Hematopoietic multipotent progenitor cell (in vitro differentiated cells): ENCODE results near the gene CRYZL1. TPM values are rescaled to one million over a fixed set of nuclear protein-coding genes. Genes with fewer than 3 reads are reported as not detected.
"Not testable (repeated sequence)": the region's sequence is repeated elsewhere in the genome, so short reads cannot be mapped to it uniquely, and the experiment has no call there.

Experiments used
- DNase-seq, 3 donors: peaks; one replicate each; pipeline ENCODE4 v3.0.0-alpha.2; 2011 to 2015; ENCODE audit warnings: low read depth in 2 of 3, low spot score in 2 of 3
- total RNA-seq: library from RNA; depleted of rRNA; stranded (reverse); fragments of >200 nt; gene quantifications from one replicate; pipeline ENCODE4 v1.2.3, GENCODE V29; 2012

CRYZL1 gene
- total RNA-seq, result 13.5 TPM

DNA sequence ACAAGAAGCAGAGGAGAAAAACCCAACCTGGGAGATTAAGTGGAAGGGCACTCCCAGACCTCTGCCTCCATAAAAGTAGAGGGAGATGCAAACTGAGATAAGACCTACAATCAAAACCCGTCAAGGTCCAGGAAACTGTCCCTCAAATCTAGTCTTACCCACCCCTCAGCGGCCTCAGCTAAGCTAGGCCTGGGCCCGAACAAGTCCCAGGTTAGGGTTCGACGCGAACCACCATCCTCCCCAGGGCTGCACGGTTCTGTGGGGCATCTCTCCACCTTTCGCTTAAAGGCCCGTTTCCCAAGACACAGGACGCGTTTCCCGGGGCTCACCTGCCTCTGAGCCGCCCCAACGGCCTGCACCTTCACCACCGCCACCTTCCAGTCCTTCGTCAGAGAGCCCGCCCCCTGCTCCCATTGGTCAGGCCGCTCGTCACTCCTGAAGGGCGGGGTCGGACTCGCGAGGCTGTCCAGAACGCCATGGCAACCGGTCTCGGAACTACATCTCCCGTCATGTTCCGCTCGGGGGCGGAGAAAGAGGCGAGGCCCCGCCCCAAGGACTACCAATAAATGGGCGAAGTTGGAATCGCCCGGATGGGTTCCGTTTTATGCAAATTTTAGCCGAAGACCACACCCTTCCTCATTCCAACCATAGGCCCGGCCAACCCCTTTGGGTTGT lies at the start of gene CRYZL1:
CRYZL1 (minus strand) TSS at position 390 of the 675 bp plus-strand sequence. CDS start 10,190 bp downstream, outside the sequence.
- peak; percentile 96 to 100 (median 100) for DNase-seq

DNA sequence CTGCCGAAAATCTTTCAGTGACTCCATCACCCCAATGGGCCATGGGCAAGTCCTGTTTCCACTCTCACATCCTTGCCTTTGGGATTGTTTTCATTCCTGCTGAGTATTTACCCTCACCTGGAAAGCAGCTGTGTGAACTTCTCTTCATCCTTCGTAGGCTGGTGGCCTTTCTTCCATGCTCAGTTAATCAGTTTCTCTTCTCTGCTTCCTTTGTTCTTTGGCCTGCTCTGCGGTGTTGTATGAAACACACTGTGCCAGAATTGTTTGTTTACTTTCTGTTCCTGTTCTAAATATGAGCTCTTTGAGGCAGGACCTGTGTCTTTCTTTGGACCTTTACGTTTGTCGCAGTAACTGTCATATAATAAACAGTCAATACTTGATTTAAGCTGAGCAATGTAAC lies 49.3 kb upstream of the CRYZL1 start:
- no peak for DNase-seq

DNA sequence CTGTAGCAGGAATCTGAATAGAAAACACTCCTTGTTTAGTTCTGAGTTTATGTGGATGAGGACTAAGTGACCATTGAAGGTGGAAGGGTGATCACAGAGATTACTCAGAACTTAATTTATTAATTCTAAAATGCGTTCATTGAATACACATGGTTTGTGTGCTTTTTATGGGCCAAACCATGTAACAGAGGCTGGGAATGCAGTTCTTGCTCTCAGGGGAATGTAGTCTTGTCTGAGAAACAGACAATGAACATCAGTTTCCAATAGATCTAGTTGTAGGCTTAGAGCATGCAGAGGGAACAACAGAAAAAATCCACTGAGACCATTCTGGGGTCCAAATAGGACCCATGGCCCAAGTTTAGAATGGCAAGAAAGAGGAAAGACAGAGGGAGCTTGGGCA lies 46.8 kb upstream of the CRYZL1 start:
- no peak for DNase-seq

DNA sequence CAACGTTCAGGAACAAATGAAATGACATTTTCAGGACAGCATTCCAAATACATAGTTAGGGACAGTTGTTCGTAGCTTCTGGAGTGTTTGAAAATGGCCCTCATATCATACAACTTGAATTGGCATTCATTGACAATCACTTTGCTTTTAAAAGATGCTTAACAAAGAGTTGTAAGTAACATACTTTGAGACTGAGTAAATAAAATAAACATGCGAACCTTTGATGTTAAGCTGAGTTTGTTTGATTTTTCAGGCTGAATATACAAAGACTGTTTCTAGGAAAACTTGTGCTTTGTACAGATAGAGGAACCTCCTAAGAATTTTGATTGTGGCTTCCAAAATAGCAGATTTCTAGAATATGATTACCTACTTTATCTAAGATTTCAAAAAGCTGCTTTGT lies 46.1 kb upstream of the CRYZL1 start:
- no peak for DNase-seq

DNA sequence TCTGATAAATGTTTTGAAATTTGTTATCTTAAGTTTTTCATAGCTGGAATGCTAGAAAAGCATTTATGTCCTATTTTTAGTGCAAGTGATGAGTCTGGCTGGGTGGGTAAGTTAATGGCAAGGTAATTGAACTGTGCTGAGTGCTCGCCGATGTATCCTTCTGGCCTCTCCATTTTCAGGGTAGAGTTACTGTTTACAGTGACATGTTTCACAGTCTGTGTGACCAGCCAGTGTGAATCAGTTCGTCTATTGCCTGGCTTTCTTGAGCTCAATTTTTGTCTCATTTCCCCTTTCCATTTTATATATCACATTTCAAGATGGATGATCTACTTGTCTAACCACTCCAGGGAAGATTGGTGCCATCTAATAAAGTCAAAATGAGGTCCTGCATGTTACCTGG lies 44.8 kb upstream of the CRYZL1 start:
- no peak for DNase-seq

DNA sequence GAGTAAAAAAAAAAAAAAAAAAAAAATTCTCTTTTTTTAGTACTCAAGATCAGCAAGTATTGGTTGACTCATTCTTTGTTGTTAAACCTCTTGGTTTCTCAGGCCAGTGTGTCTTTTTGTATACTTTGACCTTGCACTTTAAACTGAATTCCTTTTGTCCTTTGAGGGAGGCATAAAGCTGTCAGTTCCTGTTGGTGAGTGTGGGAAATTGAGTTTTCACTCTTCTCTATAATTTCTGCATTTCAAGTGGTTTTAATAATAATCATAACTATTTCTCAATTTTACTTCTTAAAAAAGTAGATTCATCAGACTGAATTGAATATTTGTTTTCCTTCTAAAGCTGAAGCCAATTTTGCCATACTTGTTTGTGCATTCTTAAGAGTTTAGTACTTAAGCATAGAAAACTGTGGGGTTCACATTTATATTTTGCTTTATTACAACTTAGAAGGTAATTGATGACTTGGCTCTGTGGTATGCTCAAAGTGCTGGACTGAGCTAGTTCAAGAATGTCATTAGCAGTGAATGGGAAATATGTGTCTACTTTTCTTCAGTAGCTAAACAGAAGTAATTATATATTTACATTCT lies 44.2 kb upstream of the CRYZL1 start:
- no peak for DNase-seq

DNA sequence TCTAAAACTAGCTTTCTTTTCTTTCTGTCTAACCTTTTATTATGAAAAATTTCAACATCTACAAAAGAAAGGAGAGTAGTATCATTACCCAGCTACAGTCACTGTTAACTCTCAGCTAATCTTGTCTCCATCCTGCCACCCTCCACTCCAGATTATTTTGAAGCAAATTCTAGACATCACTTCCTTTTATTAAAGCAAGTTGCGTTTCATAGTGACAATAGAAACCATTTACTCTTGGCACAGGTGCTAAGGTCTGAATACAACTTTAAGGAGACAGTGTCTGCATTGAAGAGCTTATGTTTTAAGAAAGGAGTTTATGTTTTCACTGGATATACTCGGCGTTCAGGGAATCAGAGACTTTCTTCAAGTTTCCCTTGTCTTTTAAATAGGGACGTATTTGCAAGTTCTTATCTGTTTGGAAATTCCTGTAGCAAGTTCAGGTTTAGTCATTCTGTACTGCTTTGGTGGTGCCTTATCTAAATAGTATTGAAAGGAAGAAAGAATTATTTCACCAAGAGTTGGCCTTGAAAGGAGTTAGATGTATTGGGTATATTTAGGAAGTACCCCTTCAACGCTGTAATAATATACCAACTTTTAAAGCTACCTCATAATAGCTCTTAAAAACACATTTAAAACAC lies 43.5 kb upstream of the CRYZL1 start:
- no peak for DNase-seq

DNA sequence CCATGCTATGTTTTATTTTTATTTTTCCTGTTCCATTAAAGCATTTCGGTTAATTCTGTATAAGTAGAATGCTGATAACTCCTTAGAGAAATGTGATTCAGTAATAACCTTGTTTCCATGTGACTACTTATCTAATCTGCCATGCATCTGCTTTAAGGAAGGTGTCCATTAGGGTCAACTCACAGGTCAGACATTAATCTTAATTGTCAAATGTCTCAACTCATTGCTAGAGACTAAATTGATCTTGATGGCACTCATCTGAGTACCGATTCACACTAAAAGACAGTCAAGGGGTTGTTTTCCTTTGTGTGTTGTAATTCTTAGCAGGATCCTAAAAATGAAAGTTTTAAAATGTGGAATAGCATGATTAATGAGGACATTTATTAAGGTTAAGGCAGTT lies 42.5 kb upstream of the CRYZL1 start:
- DNase-seq, result no peak

DNA sequence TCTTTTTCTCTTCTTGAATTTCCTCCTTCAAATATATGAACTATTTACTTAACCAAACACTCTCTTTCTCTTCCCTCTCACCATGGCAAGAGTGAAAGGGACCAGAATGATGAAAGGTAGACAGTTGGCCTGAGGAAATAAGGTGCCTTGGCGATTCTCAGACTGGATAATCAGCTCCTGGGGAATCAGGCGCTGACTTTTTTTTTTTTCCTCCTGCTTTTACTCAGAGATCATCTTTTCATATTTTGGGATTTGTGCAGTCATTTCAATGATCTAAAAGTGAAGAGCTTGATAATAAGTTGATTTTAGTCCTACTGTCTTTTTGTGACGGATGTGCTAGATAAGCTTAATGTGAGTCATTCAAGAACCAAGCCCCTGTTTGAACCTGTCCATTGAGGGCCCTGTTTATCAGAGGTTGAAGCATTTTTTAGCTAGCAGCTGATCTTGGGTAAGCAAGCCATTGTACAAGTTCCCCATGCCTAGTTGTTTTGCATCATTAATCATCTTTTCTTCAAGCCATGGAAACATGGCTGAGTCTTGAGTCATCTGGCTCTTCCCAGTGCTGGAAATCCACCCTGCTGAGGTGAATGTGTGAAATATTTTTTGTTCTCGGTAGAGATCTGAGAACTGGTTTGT lies 41.6 kb upstream of the CRYZL1 start:
- no peak for DNase-seq

DNA sequence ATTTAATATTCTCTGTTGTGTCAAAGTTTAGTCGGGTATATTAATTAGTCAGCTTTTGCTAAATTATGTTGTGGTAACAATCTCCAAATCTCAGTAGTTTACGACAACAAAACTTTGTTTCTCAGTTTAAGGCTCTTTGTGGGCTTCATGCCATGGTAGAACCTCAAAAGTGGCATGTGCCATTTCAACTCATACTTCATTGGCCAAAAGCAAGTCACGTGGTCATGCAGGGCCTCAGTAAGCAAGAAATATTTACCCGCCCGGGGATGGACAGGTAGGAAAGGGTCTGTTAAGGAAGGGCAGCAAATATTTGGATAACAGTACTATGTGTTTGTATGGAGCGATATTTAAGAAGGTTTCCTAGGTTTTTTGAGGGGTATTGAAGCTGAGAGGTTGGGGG lies 39.3 kb upstream of the CRYZL1 start:
- DNase-seq, result no peak

DNA sequence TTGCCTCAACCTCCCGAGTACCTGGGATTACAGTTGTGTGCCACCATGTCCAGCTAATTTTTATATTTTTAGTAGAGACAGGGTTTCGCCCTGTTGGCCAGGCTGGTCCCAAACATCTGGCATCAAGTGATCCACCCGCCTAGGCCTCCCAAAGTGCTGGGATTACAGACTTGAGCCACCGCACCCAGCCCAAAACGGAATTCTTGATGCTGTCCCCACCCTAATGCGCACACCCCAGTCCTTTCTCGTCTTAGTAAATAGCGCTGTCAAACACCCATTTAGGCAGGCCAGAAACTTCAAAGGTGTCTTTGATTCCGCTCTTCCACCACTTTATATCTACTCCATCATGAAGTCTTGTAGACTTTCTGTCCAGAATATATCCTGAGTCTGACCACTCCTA lies 35.9 kb upstream of the CRYZL1 start:
- no peak for DNase-seq

DNA sequence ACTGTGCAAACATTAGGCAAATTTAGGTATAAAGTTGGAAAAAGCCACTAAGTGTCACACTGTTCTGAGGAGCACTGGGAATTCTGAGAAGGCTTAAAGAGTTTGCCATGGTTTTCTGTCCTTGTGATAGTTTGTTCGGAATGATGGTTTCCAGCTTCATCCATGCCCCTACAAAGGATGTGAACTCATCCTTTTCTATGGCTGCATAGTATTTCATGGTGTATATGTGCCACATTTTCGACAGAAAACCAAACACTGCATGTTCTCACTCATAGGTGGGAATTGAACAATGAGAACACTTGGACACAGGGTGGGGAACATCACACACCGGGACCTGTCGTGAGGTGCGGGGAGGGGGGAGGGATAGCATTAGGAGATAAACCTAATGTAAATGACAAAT lies 35.1 kb upstream of the CRYZL1 start:
- not testable (repeated sequence) for DNase-seq

DNA sequence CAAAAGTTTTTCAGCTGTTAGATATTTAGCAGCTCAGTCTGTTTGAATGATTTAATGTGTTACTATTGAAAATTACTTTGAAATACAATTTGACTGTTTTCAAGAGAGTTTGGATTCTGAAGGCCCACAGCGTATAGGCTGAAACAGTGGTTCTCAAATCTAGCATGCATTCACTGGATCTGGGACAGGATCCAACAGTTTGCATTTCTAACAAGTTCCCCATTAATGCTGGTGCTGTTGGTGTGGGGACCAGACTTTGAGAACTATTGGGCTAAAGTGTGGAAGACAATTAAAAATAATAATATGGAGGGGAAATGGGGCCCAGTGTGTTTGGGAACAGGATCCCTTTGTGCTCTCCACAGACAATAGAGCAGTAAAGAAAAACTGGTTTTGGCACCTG lies 32.7 kb upstream of the CRYZL1 start:
- no peak for DNase-seq

DNA sequence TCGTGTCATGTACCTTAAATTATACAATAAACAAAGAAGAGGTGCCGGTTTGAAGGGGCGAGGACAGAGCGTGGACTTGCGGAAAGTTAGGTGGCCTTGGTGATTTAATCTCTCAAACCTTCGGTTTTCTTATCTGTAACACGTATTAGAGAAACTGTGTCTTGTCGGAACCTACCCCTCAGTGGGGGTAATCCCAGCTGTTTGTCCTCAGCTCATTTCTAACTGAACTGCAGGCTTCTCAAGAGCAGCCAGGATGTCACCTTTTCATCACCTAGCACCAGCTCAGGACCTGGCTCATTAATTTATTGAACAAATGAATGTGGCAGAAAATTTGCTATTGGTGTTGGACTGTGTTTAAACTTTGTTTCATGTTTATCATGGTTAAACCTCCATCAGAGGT lies 31.9 kb upstream of the CRYZL1 start:
- DNase-seq, result no peak

DNA sequence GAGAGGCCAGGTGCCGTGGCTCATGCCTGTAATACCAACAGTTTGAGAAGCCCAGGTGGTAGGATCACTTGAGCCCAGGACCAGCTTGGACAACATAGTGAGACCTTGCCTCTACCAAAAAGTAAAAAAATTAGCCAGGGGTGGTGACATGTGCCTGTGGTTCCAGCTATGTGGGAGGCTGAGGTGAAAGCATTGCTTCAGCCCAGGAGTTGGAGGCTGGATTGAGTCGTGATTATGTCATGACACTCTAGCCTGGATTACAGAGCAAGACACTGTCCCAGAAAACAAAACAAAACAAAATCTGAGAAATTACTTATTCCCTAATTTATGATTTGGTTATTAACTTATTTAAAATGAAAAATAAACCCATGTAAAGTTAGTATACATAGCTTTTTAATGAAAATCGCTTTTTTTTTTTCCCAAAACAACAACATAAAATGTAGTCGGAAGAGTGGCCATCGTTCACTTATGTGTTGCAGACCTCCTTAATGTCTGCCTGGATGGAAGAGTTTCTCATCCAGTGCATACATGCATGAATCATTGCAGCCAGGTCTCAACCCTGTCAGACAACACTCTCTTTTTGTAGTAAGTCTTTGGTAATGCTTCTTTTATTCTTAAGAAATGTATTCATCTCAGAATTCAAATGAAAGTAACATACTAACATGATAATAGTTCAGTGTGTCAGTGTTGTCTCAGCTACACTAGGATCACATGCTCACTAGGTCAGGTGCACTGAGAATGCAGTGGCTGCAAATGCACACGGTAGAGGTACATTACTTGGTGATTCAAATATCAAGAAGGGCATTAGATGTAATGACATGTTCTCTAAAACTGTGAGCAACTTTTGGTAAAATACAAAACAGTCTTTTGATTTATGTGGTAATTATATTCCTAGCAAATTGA lies 28.8 kb upstream of the CRYZL1 start:
- no peak for DNase-seq

DNA sequence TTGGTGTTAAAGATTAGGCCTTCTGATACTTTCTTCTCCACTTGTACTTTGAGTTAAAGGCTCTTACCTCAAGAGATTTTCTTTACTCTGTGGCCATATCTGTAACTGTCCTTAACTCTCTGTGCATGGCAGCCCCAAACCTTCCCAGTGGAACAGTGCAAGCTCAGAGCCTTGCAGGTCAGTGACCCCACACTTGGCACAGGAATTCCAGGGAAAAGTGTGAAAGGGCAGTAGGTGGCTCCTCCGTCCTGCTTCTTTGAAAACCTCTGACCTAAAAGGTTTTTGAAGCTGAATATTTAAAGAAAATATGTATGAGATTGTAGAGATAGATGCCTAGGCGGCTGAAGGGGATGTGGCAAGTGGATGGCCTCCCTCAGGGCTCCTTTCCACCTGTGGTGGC lies 27.1 kb upstream of the CRYZL1 start:
- DNase-seq, result no peak

DNA sequence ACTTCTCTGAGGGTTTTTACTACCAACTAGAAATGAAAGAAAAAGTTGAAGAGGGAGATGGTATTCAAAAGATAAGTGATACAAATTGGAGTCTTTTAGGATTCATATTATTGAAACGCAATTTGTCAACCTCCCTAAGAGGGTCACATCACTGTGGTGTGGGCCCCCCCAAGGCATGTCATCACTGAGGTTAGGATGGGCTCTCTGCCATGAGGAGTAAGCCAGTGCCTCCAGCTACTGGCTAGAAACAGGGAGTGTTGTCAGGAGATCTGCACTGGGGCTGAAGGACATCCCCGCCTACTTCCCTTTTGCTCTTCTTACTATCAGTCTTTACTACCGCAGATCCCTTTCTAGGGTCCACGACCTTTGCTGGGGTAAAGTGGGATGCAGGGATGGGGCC lies 26.6 kb upstream of the CRYZL1 start:
- no peak for DNase-seq

DNA sequence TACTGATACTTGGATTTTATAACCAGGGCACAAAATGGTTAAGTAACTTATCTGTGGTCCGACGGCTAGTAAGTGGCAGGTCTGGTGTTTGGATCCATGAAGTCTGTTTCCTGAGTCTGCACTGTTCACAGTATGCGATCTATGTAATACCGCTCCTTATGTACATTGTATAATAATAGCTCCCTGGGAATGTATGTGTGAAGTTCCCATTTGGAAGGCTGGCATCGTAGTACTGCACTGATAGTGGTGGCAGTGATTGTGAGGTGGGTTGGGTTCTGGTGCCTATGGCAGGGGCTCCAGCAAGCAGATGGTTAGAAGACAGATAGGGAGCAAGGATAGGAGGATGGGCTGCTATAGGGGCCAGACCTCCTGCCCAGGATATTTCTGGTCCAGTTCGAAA lies 26.1 kb upstream of the CRYZL1 start:
- DNase-seq, result no peak

DNA sequence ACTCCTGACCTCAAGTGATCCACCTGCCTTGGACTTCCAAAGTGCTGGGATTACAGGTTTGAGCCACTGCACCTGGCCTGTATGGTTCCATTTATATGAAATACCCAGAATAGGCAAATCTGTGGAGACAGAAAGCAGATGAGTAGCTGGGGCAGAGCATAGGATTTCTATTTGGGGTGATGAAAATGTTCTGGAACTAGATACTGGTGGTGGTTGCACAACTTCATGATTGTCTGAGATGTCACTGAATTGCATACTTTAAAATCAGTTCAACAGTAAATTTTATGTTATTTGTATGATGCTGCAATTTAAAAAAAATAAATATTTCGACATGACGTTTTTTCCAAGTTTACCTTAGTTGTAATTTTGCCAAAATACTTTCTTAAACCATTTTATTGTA lies 24.6 kb upstream of the CRYZL1 start:
- no peak for DNase-seq

DNA sequence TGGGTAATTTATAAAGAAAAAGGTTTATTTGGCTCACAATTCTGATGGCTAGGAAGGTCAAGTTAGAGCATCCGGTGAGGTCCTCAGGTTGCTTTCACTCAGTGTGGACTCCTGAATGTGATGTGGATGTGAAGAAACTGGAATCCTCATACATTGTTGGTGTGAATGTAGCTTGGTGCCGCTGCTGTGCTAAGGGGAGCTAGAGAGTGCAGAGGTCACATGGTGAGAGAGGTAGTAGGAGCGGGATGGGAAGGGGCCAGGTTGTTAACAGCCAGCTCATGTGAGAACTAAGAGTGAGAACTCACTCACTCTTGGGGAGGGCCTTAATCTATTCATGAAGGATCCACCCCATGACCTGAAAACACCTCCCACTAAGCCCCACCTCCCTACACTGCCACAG lies 22.6 kb upstream of the CRYZL1 start:
- DNase-seq, result no peak

DNA sequence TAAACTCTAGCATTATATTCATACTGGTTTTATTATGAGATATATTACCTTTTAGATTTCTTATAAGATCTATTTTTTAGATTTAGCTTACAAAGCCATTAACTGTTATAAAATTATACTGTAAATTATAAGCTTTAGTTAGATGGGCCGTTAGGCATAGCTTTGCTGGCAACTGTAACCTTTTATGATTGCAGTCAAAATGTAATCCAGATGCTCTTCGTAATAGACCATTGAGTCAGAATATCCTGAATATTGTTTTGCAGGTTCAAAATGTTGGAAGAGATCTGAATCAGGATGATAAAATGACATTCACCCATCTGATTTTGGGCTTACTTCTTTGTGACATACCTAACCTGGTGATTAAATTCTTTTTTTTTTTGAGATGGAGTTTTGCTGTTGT lies 21.7 kb upstream of the CRYZL1 start:
- no peak for DNase-seq
